Transverse colon (tissue), 1 donor: ENCODE data around the gene SMPX.

Experiments
- EP300 ChIP-seq: sonication (generic); formaldehyde crosslinking; IDR thresholded peaks from one replicate; pipeline ENCODE4 v1.6.1; 2017; ENCODE audit warnings: antibody characterized with exemption, low read depth
- POLR2A ChIP-seq: fragments of 450-650 bp; IDR thresholded peaks from one replicate; pipeline ENCODE4 v1.6.1; 2016; ENCODE audit warnings: antibody characterized with exemption, mild to moderate bottlenecking, moderate library complexity

DNA sequence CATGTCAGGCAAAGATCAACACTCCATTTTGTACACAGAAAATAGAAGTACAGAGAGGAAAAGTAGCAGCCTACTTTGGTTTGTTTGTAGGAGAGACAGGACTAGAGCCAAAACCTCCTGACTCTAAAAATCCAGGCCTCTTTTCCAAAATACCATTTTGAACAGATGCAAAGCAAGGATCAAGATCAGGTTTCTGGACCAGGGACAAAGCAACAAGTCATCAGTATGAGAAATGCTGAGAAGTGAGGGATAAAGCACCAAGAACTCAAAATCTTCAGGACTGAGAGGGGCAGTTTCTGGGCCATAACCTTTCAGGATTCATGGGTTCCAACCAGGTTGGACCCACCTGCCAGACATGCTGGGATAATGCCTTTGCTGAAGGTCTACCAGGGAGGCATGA, 44.9 kb upstream of the SMPX start:
- no peak for TF ChIP-seq POLR2A
- TF ChIP-seq EP300 = no peak
